GM19328 (cell line): Measurements from ENCODE around the gene DNAJC15.

Experiments
- ATAC-seq: cut with Tn5 transposase; IDR thresholded peaks from one replicate; pipeline ENCODE4 v1.9.1; 2021; ENCODE audit warnings: mild to moderate bottlenecking, moderate library complexity; ENCODE audit not compliant: unreplicated experiment

DNAJC15 gene

GRCh38 chr13:43080199-43080598, 56.8 kb downstream of the DNAJC15 start:
- ATAC-seq, result no peak

- ATAC-seq, result no peak
Observed at GRCh38 chr13:43081866-43082265, 58.5 kb downstream of the DNAJC15 start.

DNA sequence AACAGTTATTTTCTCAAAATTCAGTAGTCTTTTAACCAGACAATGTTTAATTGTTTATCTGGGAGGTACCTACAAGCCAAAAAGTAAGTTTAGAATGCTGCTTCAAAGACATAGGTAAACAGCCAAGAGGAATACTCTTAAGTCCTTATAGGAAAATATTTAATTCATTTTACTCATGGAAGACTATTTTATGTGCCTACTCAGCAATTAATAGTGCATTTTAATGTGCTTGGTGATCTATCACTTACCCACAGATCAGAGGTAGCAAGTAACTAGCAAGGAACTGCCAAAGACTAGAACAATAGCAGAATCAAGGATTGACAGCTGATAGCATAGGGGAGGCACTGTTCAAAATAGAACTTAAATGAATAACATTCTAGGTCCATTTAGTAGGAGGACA, 60.4 kb downstream of the DNAJC15 start:
- no peak for ATAC-seq

- no peak for ATAC-seq
Observed at GRCh38 chr13:43085545-43085944, 62.2 kb downstream of the DNAJC15 start.

GRCh38 chr13:43086181-43086580, 62.8 kb downstream of the DNAJC15 start:
- no peak for ATAC-seq

- no peak for ATAC-seq
Observed at GRCh38 chr13:43088093-43088511, 64.7 kb downstream of the DNAJC15 start.

DNA sequence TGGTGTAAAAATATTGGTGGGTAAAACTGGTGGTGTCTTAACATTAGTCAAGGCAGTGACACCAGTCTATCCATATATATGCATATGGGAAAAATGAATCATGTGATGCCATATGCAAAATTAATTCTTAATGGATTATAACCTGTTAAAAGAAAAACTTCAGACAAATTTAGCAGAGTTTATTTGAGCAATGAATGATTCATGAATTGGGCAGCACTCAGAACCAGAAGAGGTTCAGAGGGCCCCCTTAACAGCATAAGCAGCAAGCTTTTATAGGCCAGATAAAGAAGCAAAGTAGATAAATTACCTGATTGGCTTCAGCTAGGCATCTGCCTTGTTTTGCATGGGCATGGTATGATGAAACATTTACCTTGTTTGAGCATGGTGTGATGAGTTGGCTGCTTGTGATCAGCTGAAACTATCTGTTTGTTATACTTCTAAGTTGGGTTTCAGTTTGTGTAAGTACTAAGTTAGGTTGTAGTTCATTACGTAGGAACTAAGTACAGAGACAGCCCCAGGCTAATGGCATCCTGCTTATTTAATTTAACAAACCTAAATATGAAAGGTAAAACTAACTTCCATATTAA, 66.6 kb downstream of the DNAJC15 start:
- no peak for ATAC-seq

DNA sequence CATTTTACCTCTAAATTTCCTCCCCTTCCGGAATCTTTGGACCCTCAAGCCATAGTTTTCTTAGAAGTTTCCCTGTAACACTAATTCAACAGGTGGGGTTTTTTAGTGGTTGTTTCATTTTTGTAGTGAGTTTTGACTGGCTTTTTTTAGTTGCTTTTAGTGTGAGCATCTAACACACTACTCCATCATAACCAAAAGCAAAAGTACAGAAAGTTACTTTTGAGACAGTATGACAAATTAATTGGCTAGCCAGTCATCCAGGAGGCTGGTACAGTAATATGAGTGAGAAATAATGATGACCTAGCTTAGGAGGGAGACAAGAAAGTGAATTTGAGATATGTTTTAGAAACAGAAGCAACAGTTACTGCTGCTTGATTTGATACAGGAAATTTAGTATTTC, 71.5 kb downstream of the DNAJC15 start:
- ATAC-seq, result peak; percentile 68

- no peak for ATAC-seq
Observed at GRCh38 chr13:43095771-43096719, 72.7 kb downstream of the DNAJC15 start.

- no peak for ATAC-seq
Observed at GRCh38 chr13:43100667-43101066, 77.3 kb downstream of the DNAJC15 start.

DNA sequence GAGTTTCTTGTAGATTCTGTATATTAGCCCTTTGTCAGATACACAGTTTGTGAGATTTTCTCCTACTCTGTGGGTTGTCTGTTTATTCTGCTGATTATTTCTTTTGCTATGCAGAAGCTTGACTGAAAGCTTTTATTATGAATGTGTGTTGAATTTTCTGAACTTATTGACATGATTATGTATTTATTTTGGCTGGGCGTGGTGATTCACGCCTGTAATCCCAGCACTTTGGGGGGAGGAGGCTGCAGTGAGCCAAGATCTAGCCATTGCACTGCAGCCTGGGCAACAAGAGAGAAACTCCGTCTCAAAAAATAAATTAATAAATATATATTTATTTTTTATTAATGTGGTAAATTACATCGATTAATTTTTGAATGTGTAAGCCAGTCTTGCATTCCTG, 78.9 kb downstream of the DNAJC15 start:
- ATAC-seq, result no peak

GRCh38 chr13:43107780-43108179, 84.4 kb downstream of the DNAJC15 start:
- no peak for ATAC-seq

- no peak for ATAC-seq
Observed at GRCh38 chr13:43110036-43110435, 86.7 kb downstream of the DNAJC15 start.

DNA sequence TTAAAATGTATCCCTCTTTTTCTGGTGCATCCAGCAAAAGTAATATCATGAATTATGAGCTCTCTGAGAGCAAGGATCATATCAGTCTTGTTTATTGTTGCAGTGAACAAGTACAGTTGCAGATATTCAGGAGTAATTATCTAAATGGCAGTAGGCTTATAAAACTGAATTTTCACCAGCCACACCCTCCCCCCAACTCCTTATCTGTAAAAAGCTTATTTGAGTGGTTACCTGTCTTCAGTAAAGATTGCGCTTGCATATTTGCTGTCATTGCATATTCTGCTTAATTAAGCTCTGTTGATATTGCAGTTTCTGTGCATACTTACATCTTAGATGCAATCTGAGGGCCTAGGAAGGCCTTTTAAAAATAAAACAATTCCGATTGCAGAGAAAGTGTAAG, 87.3 kb downstream of the DNAJC15 start:
- ATAC-seq, result no peak

DNA sequence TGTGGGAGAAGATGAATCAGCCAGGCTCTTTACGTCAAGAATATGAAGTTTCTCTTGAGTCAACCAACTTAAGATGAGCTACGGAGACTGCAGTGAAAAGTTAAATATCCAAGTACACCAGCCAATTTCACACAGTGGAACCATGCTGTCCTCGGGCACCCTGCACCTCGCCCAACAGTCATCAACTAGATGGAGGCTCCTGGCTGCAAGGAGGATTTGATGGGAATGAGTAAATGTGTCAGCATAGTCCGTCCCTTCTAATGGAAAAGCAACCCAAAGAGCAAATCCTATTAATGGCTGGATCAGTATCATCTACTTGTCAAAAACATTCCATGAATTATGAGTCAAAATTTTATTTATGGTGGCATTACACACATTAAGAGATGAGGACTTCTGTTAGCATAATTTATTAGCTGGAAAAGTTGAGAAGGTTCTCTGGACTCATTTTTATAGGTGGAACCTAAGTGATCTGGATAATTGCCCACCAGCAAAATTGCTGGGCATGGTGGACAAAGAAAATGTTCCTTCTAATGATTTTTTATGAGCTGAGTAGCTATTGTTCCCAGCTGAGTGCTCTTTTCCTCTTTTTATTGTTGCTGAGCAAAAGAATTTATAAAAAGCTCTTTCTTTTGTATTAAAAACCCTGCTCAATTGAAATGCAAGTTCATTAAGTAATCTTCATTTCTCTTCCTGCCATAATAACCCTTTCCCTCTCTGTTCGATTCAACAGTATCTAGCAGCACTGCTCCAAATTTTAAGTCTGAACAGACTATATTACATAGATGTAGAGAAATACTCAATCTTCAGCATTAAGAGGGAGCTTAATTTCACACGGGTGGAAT, 88.4 kb downstream of the DNAJC15 start:
- ATAC-seq, result no peak

GRCh38 chr13:43113603-43114002, 90.2 kb downstream of the DNAJC15 start:
- ATAC-seq, result no peak

- no peak for ATAC-seq
Observed at GRCh38 chr13:43114504-43114903, 91.1 kb downstream of the DNAJC15 start.

DNA sequence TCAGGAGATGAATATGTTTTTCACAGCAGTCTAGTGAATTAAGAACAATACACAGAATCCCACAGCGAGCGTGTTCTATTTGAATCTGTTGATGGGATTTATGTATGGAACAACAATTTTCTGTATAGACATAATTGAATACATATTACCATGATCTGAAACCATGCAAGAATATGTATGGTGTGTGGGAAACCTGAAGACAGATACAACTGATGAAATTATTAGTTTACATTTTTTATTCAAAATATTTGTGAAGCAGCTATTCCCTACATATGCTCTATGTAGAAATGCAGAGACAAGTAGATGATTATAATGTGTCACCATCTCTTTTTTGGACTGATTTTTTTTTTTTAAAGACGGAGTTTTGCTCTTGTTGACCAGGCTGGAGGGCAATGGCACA, 91.8 kb downstream of the DNAJC15 start:
- ATAC-seq, result no peak

GRCh38 chr13:43116242-43116641, 92.9 kb downstream of the DNAJC15 start:
- no peak for ATAC-seq

DNA sequence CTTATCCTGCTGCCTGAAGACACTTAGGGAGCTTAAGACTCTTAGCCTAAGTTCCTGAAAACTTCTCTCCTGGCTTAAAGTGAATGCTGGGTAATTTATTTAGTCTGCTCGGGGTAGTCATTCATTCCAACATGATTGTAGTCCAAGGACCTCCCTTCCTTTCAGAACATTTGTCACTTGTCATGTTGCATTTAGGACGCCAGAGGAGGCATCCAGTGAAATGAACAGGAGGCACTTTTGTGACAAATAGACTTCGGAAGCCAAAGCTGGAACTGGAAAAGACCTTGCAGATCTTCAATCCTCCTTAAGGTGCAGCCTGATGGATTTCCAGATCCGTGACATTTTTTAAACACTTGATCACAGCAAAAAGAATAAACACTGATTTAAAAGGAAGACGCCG, 95.1 kb downstream of the DNAJC15 start:
- ATAC-seq, result no peak

DNA sequence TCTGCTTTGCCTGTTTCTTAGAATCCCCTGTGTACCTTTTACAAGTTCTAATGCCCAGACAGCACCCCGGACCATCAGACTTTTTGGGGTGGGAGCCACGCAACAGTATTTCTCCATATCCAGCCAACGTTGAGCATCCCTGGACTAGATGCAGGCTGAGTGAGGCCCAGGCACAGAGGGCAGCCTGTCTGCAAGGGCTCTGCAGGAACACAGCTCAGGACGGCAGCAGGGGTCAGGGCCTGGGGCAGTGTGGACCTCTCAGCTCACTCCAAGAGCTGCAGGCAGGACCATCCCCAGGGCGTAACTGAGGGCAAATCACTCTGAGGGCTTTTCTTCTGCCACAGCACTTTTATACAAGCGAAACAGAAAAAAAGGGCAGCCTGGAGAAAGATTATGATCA, 95.8 kb downstream of the DNAJC15 start:
- ATAC-seq, result no peak
